ENCODE data around the gene CIC. TPM values are rescaled to one million over a fixed set of nuclear protein-coding genes. Genes with fewer than 3 reads are reported as not detected.

Gene CIC
- total and polyA plus RNA-seq, 2 of the 13 experiments (the other 11 are each of a cell fraction or from before 2014, with no cell fraction given), result 5.9 to 8.0 TPM

GRCh38 chr19:42219812-42220750 lies 49.0 kb upstream of the CIC start, which contains the start of gene ZNF526 (continued):
- TF ChIP-seq ZNF878 (CRISPR knock-in tag; IDR thresholded peaks at IDR 0.05), result no peak
- peak; percentile 57 for TF ChIP-seq ZNF407 (CRISPR knock-in tag; IDR thresholded peaks at IDR 0.05; ENCODE audit: not compliant biosample characterization)
- 0 out of 2 replicates have a peak, but pooled peaks have one; percentile 55 for TF ChIP-seq ZBTB4 (CRISPR knock-in tag; IDR thresholded peaks at IDR 0.05; ENCODE audit: borderline replicate concordance)
- TF ChIP-seq NFYC (CRISPR knock-in tag; IDR thresholded peaks at IDR 0.05), result peak; percentile 99
- TF ChIP-seq ZNF576 (CRISPR knock-in tag; IDR thresholded peaks at IDR 0.05), result no peak
- no peak for TF ChIP-seq E2F1 (CRISPR knock-in tag; IDR thresholded peaks at IDR 0.05)
- 0 out of 2 replicates have a peak, but pooled peaks have one; percentile 35 for TF ChIP-seq KDM3A (CRISPR knock-in tag; IDR thresholded peaks at IDR 0.05; ENCODE audit: low read depth)
- no peak for TF ChIP-seq KDM1A (CRISPR knock-in tag; IDR thresholded peaks at IDR 0.05)
- TF ChIP-seq ZNF18 (CRISPR knock-in tag; IDR thresholded peaks at IDR 0.05; ENCODE audit: insufficient replicate concordance), result peak; percentile 71
- peak; percentile 77 for TF ChIP-seq ZNF563 (CRISPR knock-in tag; IDR thresholded peaks at IDR 0.05)
- no peak for TF ChIP-seq CENPX (CRISPR knock-in tag; IDR thresholded peaks at IDR 0.05)
